Measurements from ENCODE around the gene DNPEP. TPM values are rescaled to one million over a fixed set of nuclear protein-coding genes. Genes with fewer than 3 reads are reported as not detected.
A peak's percentile ranks its signal among the peaks of the same experiment; 100 is the strongest.

DNPEP gene
- total RNA-seq, 1 experiment from 2014 or later = 60.9 TPM

- Mint-ChIP-seq H3K36me3 (ENCODE audit: insufficient read depth in 1 of 3, low read depth in 3 of 3) (no peaks in the 10 kb centered on the region), H3K9me3 (no peaks in the 10 kb centered on the region), H3K27ac (no peak overlapping the region), H3K4me3 (peak overlapping the region; percentile 61 to 79), H3K4me1 (peaks cover 3 to 4% of the 10 kb centered on the region in 2 experiments; a peak in 2 of 4 replicates), H3K27me3 (ENCODE audit: low read depth) (peaks cover 91% of the 10 kb centered on the region)
- Histone ChIP-seq H3K56ac (ENCODE audit: insufficient read length, low read depth, low read length) (no peak overlapping the region), H2AFZ (ENCODE audit: low read length) (no peak overlapping the region), H3K79me2 (ENCODE audit: insufficient read depth, low read length) (no peaks in the 10 kb centered on the region), H2BK5ac (ENCODE audit: insufficient read length, low read length) (no peak overlapping the region), H3K4ac (ENCODE audit: low read depth, low read length) (no peak overlapping the region), H4K91ac (ENCODE audit: insufficient read length, low read depth, low read length) (no peak overlapping the region), H3K27me3 (ENCODE audit: insufficient read depth, low read length) (peaks cover 25% of the 10 kb centered on the region; the same call in 1 of the 2 replicates), H2BK20ac (ENCODE audit: low read depth, low read length, poor library complexity, severe bottlenecking) (no peak overlapping the region), H3K9me3 (ENCODE audit: control insufficient read depth, low read depth, low read length) (no peaks in the 10 kb centered on the region), H2BK12ac (ENCODE audit: insufficient read length, low read depth, low read length) (no peak overlapping the region), H3K23me2 (ENCODE audit: insufficient read length, low read depth, low read length, poor library complexity, severe bottlenecking) (peaks cover 9% of the 10 kb centered on the region), H3K18ac (ENCODE audit: insufficient read length, low read depth, low read length) (no peak overlapping the region), H2BK120ac (ENCODE audit: low read depth, low read length, poor library complexity, severe bottlenecking) (no peak overlapping the region), H2AK5ac (ENCODE audit: insufficient read length, low read length) (no peak overlapping the region), H2BK15ac (ENCODE audit: low read depth, low read length) (no peak overlapping the region), H4K8ac (replicated peaks; ENCODE audit: insufficient read length, low read depth, low read length) (no peak overlapping the region), H3K14ac (ENCODE audit: insufficient read depth, low read length) (peak overlapping the region; percentile 19; the same call in 1 of the 2 replicates), H3K4me1 (ENCODE audit: insufficient read depth, low read length) (no peaks in the 10 kb centered on the region), H3K79me1 (ENCODE audit: insufficient read depth, low read depth, low read length, poor library complexity, severe bottlenecking) (no peaks in the 10 kb centered on the region), H4K5ac (ENCODE audit: insufficient read length, low read depth, low read length) (no peak overlapping the region), H3K27ac (ENCODE audit: insufficient read length, low read depth, low read length) (no peak overlapping the region), H3T11ph (ENCODE audit: low read length) (no peak overlapping the region), H3K9ac (ENCODE audit: extremely low read depth, insufficient read length, low read length) (no peak overlapping the region), H4K20me1 (ENCODE audit: control insufficient read depth, insufficient read depth, insufficient read length) (no peaks in the 10 kb centered on the region), H3K4me2 (ENCODE audit: insufficient read depth, insufficient read length, low read length) (peak overlapping the region; percentile 80), H3K23ac (ENCODE audit: insufficient read length, low read depth, low read length) (no peak overlapping the region)
- peak; percentile 44 for DNase-seq
- WGBS (ENCODE audit: extremely low coverage, insufficient read length, low lambda C conversion rate) = no CpG with 5 or more reads among the region's 66 CpGs
- TF ChIP-seq CTCF (conservative IDR thresholded peaks at IDR 0.05) = no peak; the same call in 2 of the 3 replicates
Measured at GRCh38 chr2:219358170-219359075, 29.3 kb downstream of the DNPEP start.
